HEK293 (cell line): ENCODE data around the gene LRP1.

Source experiments
- CTCF ChIP-seq: fragments of 450-650 bp; formaldehyde crosslinking; IDR thresholded peaks from 2 replicates; pipeline ENCODE4 v1.5.1; 2016; ENCODE audit warnings: missing biosample characterization, missing genetic modification characterization
- HIC1 ChIP-seq: fragments of 450-650 bp; formaldehyde crosslinking; IDR thresholded peaks from 2 replicates; pipeline ENCODE4 v1.5.1; 2016; ENCODE audit warnings: missing biosample characterization, missing genetic modification characterization
- HOXA7 ChIP-seq: sonication (generic); formaldehyde crosslinking; IDR thresholded peaks from 2 replicates; pipeline ENCODE4 v1.8.1; 2022; ENCODE audit warnings: missing genetic modification reagents, borderline replicate concordance
- YY1 ChIP-seq: fragments of 450-650 bp; formaldehyde crosslinking; IDR thresholded peaks from 2 replicates; pipeline ENCODE4 v1.5.1; 2018; ENCODE audit warnings: missing biosample characterization, missing genetic modification characterization
- ZNF18 ChIP-seq: fragments of 450-650 bp; formaldehyde crosslinking; IDR thresholded peaks from 2 replicates; pipeline ENCODE4 v1.5.1; 2016; ENCODE audit warnings: missing biosample characterization, missing genetic modification characterization
- ZNF350 ChIP-seq: fragments of 450-650 bp; formaldehyde crosslinking; IDR thresholded peaks from 2 replicates; pipeline ENCODE4 v1.5.0; 2017; ENCODE audit warnings: missing biosample characterization, mild to moderate bottlenecking, missing genetic modification characterization
- ZNF76 ChIP-seq: fragments of 450-650 bp; formaldehyde crosslinking; IDR thresholded peaks from 2 replicates; pipeline ENCODE4; 2016; ENCODE audit warnings: low read depth, missing biosample characterization, missing genetic modification characterization, borderline replicate concordance
- TF ChIP-seq, protein P1 (sequence below): fragments of 450-650 bp; formaldehyde crosslinking; IDR thresholded peaks from 2 replicates; pipeline ENCODE4 v1.5.1; 2016; ENCODE audit warnings: missing biosample characterization, missing genetic modification characterization
- TF ChIP-seq, protein P2 (sequence below): fragments of 450-650 bp; formaldehyde crosslinking; IDR thresholded peaks from 2 replicates; pipeline ENCODE4 v1.5.1; 2016; ENCODE audit warnings: missing biosample characterization, missing genetic modification characterization
- TF ChIP-seq, protein P3 (sequence below): fragments of 450-650 bp; formaldehyde crosslinking; IDR thresholded peaks from 2 replicates; pipeline ENCODE4 v1.5.1; 2016; ENCODE audit warnings: missing biosample characterization, missing genetic modification characterization

DNA sequence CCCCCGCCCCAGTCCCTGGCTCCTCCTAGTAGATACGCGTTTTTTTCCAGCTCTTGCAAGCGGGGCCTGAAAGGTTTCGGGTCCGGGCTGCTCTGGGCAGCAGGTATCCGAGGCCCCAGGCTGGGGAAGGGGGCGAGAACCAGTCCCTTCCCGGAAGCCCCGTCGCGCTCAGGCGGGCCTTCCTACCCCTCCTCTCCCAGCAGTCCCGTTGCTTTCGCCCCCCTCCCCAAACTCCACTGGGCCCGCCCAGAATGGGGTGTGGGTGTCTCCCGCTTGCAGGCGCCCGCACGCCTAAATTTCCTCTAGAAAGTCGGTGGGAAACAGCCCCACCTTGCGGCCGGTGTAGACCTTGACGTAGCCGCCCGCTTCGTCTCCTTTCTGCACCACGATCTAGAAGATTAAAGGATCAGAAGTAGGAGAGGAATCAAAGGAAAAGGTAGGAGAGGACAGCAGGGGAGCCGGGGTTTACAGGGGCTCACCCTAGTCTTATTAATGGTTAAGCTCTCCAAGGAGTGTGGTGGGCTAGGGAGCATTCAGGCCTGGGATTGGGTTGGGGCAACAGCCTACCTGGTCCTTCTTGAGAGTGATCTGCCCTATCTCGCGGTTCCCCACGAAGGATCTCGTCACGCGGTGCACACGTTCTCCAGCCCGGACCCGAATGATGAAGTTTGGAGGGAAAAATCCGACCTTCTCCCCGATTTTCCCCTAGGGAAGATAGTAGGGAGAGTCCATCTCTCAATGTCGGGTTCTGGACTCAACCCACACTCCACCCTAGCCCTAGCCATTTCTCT is 115.4 kb downstream of the LRP1 start:
- TF ChIP-seq HOXA7 (no peak), HIC1 (tag by site-specific recombination) (no peak), ZNF350 (tag by site-specific recombination) (no peak), CTCF (tag by site-specific recombination) (peak; percentile 81), YY1 (tag by site-specific recombination) (no peak; the same call in 1 of the 2 replicates), ZNF76 (tag by site-specific recombination) (no peak; the same call in 1 of the 2 replicates), ZNF18 (tag by site-specific recombination) (no peak)
- TF ChIP-seq, protein P1, sequence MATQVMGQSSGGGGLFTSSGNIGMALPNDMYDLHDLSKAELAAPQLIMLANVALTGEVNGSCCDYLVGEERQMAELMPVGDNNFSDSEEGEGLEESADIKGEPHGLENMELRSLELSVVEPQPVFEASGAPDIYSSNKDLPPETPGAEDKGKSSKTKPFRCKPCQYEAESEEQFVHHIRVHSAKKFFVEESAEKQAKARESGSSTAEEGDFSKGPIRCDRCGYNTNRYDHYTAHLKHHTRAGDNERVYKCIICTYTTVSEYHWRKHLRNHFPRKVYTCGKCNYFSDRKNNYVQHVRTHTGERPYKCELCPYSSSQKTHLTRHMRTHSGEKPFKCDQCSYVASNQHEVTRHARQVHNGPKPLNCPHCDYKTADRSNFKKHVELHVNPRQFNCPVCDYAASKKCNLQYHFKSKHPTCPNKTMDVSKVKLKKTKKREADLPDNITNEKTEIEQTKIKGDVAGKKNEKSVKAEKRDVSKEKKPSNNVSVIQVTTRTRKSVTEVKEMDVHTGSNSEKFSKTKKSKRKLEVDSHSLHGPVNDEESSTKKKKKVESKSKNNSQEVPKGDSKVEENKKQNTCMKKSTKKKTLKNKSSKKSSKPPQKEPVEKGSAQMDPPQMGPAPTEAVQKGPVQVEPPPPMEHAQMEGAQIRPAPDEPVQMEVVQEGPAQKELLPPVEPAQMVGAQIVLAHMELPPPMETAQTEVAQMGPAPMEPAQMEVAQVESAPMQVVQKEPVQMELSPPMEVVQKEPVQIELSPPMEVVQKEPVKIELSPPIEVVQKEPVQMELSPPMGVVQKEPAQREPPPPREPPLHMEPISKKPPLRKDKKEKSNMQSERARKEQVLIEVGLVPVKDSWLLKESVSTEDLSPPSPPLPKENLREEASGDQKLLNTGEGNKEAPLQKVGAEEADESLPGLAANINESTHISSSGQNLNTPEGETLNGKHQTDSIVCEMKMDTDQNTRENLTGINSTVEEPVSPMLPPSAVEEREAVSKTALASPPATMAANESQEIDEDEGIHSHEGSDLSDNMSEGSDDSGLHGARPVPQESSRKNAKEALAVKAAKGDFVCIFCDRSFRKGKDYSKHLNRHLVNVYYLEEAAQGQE: no peak
- TF ChIP-seq, protein P2, sequence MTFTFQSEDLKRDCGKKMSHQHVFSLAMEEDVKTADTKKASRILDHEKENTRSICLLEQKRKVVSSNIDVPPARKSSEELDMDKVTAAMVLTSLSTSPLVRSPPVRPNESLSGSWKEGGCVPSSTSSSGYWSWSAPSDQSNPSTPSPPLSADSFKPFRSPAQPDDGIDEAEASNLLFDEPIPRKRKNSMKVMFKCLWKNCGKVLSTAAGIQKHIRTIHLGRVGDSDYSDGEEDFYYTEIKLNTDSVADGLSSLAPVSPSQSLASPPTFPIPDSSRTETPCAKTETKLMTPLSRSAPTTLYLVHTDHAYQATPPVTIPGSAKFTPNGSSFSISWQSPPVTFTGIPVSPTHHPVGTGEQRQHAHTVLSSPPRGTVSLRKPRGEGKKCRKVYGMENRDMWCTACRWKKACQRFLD (tag by site-specific recombination): no peak
- TF ChIP-seq, protein P3, sequence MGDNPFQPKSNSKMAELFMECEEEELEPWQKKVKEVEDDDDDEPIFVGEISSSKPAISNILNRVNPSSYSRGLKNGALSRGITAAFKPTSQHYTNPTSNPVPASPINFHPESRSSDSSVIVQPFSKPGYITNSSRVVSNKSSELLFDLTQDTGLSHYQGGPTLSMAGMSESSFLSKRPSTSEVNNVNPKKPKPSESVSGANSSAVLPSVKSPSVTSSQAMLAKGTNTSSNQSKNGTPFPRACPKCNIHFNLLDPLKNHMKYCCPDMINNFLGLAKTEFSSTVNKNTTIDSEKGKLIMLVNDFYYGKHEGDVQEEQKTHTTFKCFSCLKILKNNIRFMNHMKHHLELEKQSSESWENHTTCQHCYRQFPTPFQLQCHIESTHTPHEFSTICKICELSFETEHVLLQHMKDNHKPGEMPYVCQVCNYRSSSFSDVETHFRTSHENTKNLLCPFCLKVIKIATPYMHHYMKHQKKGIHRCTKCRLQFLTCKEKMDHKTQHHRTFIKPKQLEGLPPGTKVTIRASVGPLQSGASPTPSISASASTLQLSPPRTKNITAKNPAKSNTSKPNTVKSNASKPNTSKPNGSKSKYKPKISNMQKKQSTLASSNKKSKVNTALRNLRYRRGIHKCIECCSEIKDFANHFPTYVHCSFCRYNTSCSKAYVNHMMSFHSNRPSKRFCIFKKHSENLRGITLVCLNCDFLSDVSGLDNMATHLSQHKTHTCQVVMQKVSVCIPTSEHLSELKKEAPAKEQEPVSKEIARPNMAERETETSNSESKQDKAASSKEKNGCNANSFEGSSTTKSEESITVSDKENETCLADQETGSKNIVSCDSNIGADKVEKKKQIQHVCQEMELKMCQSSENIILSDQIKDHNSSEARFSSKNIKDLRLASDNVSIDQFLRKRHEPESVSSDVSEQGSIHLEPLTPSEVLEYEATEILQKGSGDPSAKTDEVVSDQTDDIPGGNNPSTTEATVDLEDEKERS (tag by site-specific recombination): no peak
